ENCODE data around the gene MCC.

The MCC gene

GRCh38 chr5:113235884-113236283, 252.4 kb downstream of the MCC start:
- H3F3A ChIP-seq (ENCODE audit: insufficient read depth, low read length): no peaks in the 10 kb centered on the region; the same call in 1 of the 2 replicates
- H3K27ac ChIP-seq (ENCODE audit: low read length): no peak overlapping the region
- peaks cover 98% of the 10 kb centered on the region for H3K79me2 ChIP-seq (ENCODE audit: low read length)
- no peaks in the 10 kb centered on the region for H3K9me2 ChIP-seq (replicated peaks; ENCODE audit: insufficient read depth, low read length)
- no peaks in the 10 kb centered on the region; the same call in 1 of the 2 replicates for H4K20me1 ChIP-seq (ENCODE audit: insufficient read depth, low read length)
- H3K4me2 ChIP-seq (ENCODE audit: low read depth, low read length): no peak overlapping the region
- no peak overlapping the region for H3K9ac ChIP-seq (ENCODE audit: low read length)
- no peaks in the 10 kb centered on the region for H3K36me3 ChIP-seq (replicated peaks; ENCODE audit: insufficient read depth, low read length)
- H3K9me3 ChIP-seq (replicated peaks; ENCODE audit: insufficient read depth, low read length): no peaks in the 10 kb centered on the region
- no peak for DNase-seq
- TF ChIP-seq EZH2 (optimal IDR thresholded peaks at IDR 0.05; ENCODE audit: low read depth, low read length): no peak
- no peak for TF ChIP-seq EZH2phosphoT487 (IDR thresholded peaks at IDR 0.05; ENCODE audit: low read length)
- no peak for TF ChIP-seq CTCF (IDR thresholded peaks at IDR 0.05; ENCODE audit: low read length)
- H3K4me1 ChIP-seq (ENCODE audit: low read length): peaks cover 20% of the 10 kb centered on the region
- no peaks in the 10 kb centered on the region for H3K27me3 ChIP-seq (replicated peaks; ENCODE audit: insufficient read depth, low read length)
- H3K4me3 ChIP-seq (ENCODE audit: low read length): no peak overlapping the region
- H2AFZ ChIP-seq (ENCODE audit: low read length): no peak overlapping the region

- no peak for DNase-seq
- Histone ChIP-seq H3K4me3 (ENCODE audit: low read length) (no peak overlapping the region), H4K20me1 (ENCODE audit: insufficient read depth, low read length) (no peaks in the 10 kb centered on the region; the same call in 1 of the 2 replicates), H3K4me1 (ENCODE audit: low read length) (peaks cover 20% of the 10 kb centered on the region), H3K79me2 (ENCODE audit: low read length) (peaks cover 98% of the 10 kb centered on the region), H3K36me3 (replicated peaks; ENCODE audit: insufficient read depth, low read length) (no peaks in the 10 kb centered on the region), H3K27ac (ENCODE audit: low read length) (no peak overlapping the region), H3K9me2 (replicated peaks; ENCODE audit: insufficient read depth, low read length) (no peaks in the 10 kb centered on the region), H3K27me3 (replicated peaks; ENCODE audit: insufficient read depth, low read length) (no peaks in the 10 kb centered on the region), H2AFZ (ENCODE audit: low read length) (no peak overlapping the region), H3K4me2 (ENCODE audit: low read depth, low read length) (no peak overlapping the region), H3K9ac (ENCODE audit: low read length) (no peak overlapping the region), H3F3A (ENCODE audit: insufficient read depth, low read length) (no peaks in the 10 kb centered on the region; the same call in 1 of the 2 replicates), H3K9me3 (replicated peaks; ENCODE audit: insufficient read depth, low read length) (no peaks in the 10 kb centered on the region)
- TF ChIP-seq EZH2phosphoT487 (IDR thresholded peaks at IDR 0.05; ENCODE audit: low read length): no peak
- no peak for TF ChIP-seq EZH2 (optimal IDR thresholded peaks at IDR 0.05; ENCODE audit: low read depth, low read length)
- no peak for TF ChIP-seq CTCF (IDR thresholded peaks at IDR 0.05; ENCODE audit: low read length)
Measured at GRCh38 chr5:113234546-113234945, 253.7 kb downstream of the MCC start.

- DNase-seq: no peak
Measured at GRCh38 chr5:113233606-113234005, 254.6 kb downstream of the MCC start.

More at GRCh38 chr5:113233606-113234005, 254.6 kb downstream of the MCC start:
- TF ChIP-seq CTCF (IDR thresholded peaks at IDR 0.05; ENCODE audit: low read length) (no peak), EZH2phosphoT487 (IDR thresholded peaks at IDR 0.05; ENCODE audit: low read length) (no peak), EZH2 (optimal IDR thresholded peaks at IDR 0.05; ENCODE audit: low read depth, low read length) (no peak)
- H3K27me3 ChIP-seq (replicated peaks; ENCODE audit: insufficient read depth, low read length): no peaks in the 10 kb centered on the region
- H3K4me1 ChIP-seq (ENCODE audit: low read length): peaks cover 20% of the 10 kb centered on the region
- no peak overlapping the region for H3K4me2 ChIP-seq (ENCODE audit: low read depth, low read length)
- no peak overlapping the region for H3K4me3 ChIP-seq (ENCODE audit: low read length)
- H3K36me3 ChIP-seq (replicated peaks; ENCODE audit: insufficient read depth, low read length): no peaks in the 10 kb centered on the region
- no peak overlapping the region for H2AFZ ChIP-seq (ENCODE audit: low read length)
- no peaks in the 10 kb centered on the region for H3K9me3 ChIP-seq (replicated peaks; ENCODE audit: insufficient read depth, low read length)
- no peaks in the 10 kb centered on the region for H4K20me1 ChIP-seq (ENCODE audit: insufficient read depth, low read length)
- H3K27ac ChIP-seq (ENCODE audit: low read length): no peak overlapping the region
- no peaks in the 10 kb centered on the region for H3K9me2 ChIP-seq (replicated peaks; ENCODE audit: insufficient read depth, low read length)
- H3K79me2 ChIP-seq (ENCODE audit: low read length): peaks cover 98% of the 10 kb centered on the region
- no peaks in the 10 kb centered on the region; the same call in 1 of the 2 replicates for H3F3A ChIP-seq (ENCODE audit: insufficient read depth, low read length)
- H3K9ac ChIP-seq (ENCODE audit: low read length): no peak overlapping the region

Data from MM.1S (cell line).